DMS53 treated with DMSO at 0.1 percent for 48 hours (cell line): ENCODE measurements around the gene DELE1.
"Not testable (repeated sequence)": the region's sequence is repeated elsewhere in the genome, so short reads cannot be mapped to it uniquely, and the experiment has no call there.

Experiments used
- DNase-seq: peaks from one replicate; lab custom pipeline; 2025; ENCODE audit not compliant: unreplicated experiment; lab: John Stamatoyannopoulos, UW

The DELE1 gene

GRCh38 chr5:141922827-141923447, 734 bp upstream of the DELE1 start:
- DNase-seq, result not testable (repeated sequence)

GRCh38 chr5:141926434-141926833, 2.8 kb downstream of the DELE1 start:
- no peak for DNase-seq

- no peak for DNase-seq
Observed at GRCh38 chr5:141928051-141928450, 4.4 kb downstream of the DELE1 start.

- no peak for DNase-seq
Observed at GRCh38 chr5:141929398-141930058, 5.9 kb downstream of the DELE1 start.

DNA sequence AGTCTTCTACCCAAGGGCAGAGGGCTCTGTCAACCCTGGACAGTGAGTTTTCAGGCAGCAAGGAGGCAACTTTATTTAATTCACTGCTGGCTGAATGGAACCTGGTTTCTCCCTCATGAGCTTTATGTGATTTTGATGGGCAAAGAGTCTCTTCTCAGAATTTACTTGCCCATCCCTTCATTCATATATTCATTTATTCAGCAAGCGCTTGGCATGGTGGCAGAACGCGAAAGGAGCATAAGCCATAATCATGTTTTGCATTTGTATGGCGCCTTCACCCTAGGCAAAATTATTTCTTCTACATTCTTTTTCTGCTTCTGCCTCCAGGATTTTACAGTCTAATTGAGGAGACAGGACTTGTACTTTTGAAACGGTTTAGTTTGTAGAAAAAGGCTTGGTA, 8.0 kb downstream of the DELE1 start:
- no peak for DNase-seq

GRCh38 chr5:141933151-141933550, 9.5 kb downstream of the DELE1 start:
- no peak for DNase-seq

- no peak for DNase-seq
Observed at GRCh38 chr5:141934099-141934844, 10.6 kb downstream of the DELE1 start.

GRCh38 chr5:141935538-141935937, 11.9 kb downstream of the DELE1 start:
- DNase-seq, result no peak

- no peak for DNase-seq
Observed at GRCh38 chr5:141940695-141941271, 17.1 kb downstream of the DELE1 start.

GRCh38 chr5:141941307-141941706, 17.6 kb downstream of the DELE1 start:
- DNase-seq, result no peak

DNA sequence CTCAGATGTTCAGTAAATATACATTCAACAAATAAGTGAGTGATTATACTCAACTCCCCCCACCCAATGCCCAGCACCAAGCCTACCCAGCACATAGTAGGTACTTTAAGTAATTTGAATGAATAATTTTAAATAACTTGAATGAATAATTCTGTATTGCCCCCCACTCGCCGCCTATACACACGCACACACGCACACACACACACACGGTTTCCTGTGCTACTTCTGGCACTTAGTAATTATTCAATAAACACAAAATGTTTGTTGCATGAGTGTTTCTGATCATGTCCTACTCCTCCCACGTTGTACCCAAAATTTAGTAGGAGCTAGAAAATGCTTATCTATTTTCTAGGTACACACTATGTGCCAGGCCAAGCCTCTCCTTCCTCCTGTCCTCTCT, 18.1 kb downstream of the DELE1 start:
- no peak for DNase-seq

DNA sequence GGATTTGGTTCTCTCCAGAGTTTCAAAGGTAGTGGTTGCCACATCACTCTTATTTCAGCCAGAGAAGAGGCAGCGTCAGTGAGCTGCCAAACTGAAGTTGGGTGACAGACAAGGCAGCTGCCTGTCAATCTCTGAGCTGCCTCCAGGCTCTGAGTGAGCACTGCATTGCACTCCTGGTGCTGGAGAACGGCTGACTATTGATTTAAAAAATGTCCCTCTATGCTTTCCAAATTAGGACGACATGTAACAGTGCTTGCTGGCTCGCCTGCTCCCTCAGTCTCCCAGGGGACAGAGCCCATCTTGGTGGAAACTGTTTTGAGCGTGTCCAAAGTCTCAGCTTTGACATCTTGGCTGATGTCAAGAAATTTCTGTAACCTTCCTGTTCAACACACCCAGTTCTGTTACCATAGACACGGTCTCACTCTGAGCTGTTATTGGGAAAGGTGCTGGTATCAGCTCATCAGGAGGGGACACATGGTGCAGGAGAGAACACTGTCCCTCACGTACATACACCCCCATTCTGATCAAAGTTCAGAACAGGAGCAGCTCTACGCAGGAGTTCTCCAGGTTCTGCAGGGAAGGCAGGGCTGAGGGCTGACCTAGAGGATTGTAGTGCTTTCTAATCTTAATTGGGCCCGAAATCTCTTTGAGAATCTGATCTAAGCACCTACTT, 18.6 kb downstream of the DELE1 start:
- no peak for DNase-seq

DNA sequence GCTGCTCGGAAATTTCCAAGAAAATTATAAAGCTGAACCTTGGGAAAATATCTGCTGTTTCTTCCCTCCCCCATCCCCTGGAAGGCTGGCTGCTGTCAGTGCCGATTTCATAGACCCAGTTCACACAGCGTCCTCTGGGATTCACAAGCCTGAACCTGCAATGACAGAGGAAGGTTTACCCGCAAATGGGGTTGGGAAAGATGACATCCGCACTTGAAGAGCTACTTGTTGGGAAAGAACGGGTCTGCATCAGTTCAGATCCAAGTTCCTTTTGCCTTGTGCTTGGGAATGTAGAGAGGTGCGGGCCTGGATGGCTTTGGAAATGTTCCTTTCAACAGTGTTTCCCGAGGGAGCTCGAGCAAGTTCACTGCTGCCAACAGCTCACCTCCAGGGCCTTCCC, 20.4 kb downstream of the DELE1 start:
- no peak for DNase-seq

- no peak for DNase-seq
Observed at GRCh38 chr5:141945511-141946051, 21.9 kb downstream of the DELE1 start.

- no peak for DNase-seq
Observed at GRCh38 chr5:141947316-141947715, 23.6 kb downstream of the DELE1 start.

- DNase-seq, result no peak
Observed at GRCh38 chr5:141948812-141949211, 25.1 kb downstream of the DELE1 start.

DNA sequence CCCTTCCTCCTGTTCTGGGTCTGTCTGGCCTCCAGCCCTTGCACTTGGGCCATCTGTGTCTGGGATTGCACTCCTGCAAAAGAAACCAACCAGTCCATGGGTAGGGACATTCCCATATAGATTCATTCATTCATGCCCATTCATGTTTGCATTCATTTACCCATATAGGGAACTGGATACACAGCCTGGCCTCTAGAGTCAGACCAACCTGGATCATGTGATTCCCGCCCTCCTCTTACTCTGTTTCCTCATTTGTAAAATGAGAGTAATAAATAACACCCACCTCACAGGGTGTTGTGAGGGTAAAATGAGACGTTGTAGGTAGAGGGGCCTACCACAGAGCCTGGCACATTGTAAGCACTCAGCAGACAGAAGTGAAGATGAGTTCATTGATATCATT, 25.8 kb downstream of the DELE1 start:
- no peak for DNase-seq

GRCh38 chr5:141950207-141951005, 26.7 kb downstream of the DELE1 start:
- DNase-seq, result no peak

DNA sequence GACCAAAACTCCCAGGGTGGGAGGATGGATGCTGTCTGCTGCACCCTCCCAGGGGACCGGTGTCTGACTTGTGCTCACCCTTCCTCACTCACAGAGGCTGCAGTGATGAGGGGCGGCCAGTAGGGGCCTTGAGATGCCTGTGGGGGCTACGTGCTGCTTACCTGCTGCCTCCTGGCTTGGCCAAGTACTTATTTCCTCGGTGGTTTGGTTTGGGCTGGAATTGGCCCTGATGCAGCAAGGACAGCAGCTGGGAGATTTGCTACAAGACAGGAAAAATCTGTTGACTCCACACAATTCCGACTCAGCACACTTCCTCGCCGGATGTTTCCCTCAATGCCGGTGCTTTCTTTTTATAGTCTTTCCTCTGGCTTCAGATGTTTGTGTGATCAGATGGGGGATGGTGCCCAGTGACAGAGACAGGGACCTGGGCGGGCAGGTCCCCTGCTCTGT, 27.7 kb downstream of the DELE1 start:
- no peak for DNase-seq

- no peak for DNase-seq
Observed at GRCh38 chr5:141952020-141952419, 28.3 kb downstream of the DELE1 start.
